ENCODE measurements around the gene FOXRED2.

GRCh38 chr22:36486619-36487384 lies 20.0 kb downstream of the FOXRED2 start:
- TF ChIP-seq CTCF (IDR thresholded peaks at IDR 0.05) = peak; percentile 51 to 72 (median 64)
- no peak for TF ChIP-seq POLR2A (IDR thresholded peaks at IDR 0.05)

All from Peyer's patch (tissue), 4 donors.